ENCODE results near the gene DGKD. TPM values are rescaled to one million over a fixed set of nuclear protein-coding genes. Genes with fewer than 3 reads are reported as not detected.

Gene DGKD
- total and polyA plus RNA-seq, 9 of the 15 experiments (the other 6 are each of a cell fraction or from before 2014, with no cell fraction given) = 0.52 to 29.5 (median 10.6) TPM

DNA sequence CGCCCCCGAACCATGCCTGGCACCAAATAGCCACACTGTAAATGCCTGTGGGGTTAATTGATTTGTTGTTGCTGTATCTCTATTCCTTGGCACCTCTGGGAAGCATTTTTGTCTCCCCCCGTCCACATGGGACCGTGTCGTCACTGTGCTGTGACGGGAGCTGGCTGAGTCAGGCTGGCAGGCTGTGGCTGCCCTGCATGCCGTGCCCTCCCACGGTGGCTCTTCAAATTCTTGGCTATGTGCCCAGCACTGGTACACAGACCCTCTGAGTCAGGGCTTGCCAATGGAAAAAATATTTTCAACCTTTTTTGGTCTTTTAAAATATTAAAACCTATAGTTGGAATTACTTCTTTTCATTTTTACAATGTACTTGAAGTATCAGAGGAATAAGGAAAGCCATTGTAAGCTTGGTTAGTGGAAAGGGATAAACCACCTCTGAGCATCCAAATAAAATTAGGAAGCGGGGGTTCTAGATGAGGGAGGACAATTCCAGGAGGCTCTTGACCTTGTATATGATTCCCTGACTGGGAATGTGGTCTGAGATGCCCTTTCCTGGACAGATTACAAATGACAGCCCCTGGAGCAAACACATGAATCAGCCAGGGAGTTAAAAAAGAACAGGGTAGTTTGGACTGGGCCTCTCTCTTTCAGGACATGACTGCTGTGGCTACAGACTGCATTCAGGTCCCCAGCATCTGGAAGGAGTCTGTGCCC is 59.4 kb downstream of the DGKD start:
- 87% methylated on average over 6 of the region's 9 CpGs for WGBS (ENCODE audit: insufficient coverage, low coverage, missing lambda C conversion rate)
- in situ Hi-C loops (cut with MboI) = no loop called here
- Histone ChIP-seq H3K9me1 (ENCODE audit: control insufficient read depth, insufficient read depth, low read length) (no peaks in the 10 kb centered on the region), H3K79me2 (ENCODE audit: control insufficient read depth, insufficient read depth, low read length) (peaks cover 4% of the 10 kb centered on the region; the same call in 1 of the 3 replicates), H3K36me3 (ENCODE audit: control insufficient read depth, insufficient read depth, low read length) (0 out of 3 replicates have a peak, but pooled peaks cover 2% of the 10 kb centered on the region), H3K4me1 (replicated peaks in 1 of 2; ENCODE audit: control insufficient read depth in 2 of 2, insufficient read depth in 2 of 2, low read length in 2 of 2) (peaks cover 10 to 12% of the 10 kb centered on the region in 2 experiments; a peak in 3 of 5 replicates), H3K27me3 (ENCODE audit: control insufficient read depth in 2 of 2, insufficient read depth in 2 of 2, low read length in 2 of 2) (no peaks in the 10 kb centered on the region), H3K4me3 (no peak overlapping the region), H3K27ac (ENCODE audit: extremely low read depth, low read depth, low read length) (no peak overlapping the region), H3K4me2 (ENCODE audit: insufficient read depth, low read length) (no peak overlapping the region), H3K9ac (ENCODE audit: insufficient read depth in 1 of 2, low read depth in 2 of 2, low read length in 2 of 2) (no peak overlapping the region; a peak in 1 of 4 replicates), H3K9me3 (replicated peaks; ENCODE audit: control insufficient read depth, insufficient read depth, low read depth, low read length) (peaks cover 2% of the 10 kb centered on the region; the same call in 1 of the 2 replicates), H4K20me1 (replicated peaks; ENCODE audit: control insufficient read depth, insufficient read depth, low read length) (no peaks in the 10 kb centered on the region), H2AFZ (ENCODE audit: low read depth, low read length) (no peak overlapping the region)
- intact Hi-C loops (cut with micrococcal nuclease) = no loop called here
- DNase-seq (ENCODE audit: extremely low read depth in 1 of 4, low spot score in 3 of 4) (no peak), ATAC-seq (no peak), FAIRE-seq (no peak)
- ChIA-PET POLR2A (no interaction called here), CTCF (ENCODE audit: low intra/inter-chr PET ratio) (no interaction called here)
- BruUV-seq (replicated peaks) = no TSS peak
- TF ChIP-seq, protein P1, sequence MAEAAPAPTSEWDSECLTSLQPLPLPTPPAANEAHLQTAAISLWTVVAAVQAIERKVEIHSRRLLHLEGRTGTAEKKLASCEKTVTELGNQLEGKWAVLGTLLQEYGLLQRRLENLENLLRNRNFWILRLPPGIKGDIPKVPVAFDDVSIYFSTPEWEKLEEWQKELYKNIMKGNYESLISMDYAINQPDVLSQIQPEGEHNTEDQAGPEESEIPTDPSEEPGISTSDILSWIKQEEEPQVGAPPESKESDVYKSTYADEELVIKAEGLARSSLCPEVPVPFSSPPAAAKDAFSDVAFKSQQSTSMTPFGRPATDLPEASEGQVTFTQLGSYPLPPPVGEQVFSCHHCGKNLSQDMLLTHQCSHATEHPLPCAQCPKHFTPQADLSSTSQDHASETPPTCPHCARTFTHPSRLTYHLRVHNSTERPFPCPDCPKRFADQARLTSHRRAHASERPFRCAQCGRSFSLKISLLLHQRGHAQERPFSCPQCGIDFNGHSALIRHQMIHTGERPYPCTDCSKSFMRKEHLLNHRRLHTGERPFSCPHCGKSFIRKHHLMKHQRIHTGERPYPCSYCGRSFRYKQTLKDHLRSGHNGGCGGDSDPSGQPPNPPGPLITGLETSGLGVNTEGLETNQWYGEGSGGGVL (CRISPR knock-in tag; IDR thresholded peaks at IDR 0.05) = no peak
- TF ChIP-seq CBFA2T3 (IDR thresholded peaks at IDR 0.05) = no peak
- no peak for TF ChIP-seq EP300 (IDR thresholded peaks at IDR 0.05; ENCODE audit: low read length)
- TF ChIP-seq GABPB1 (CRISPR knock-in tag; IDR thresholded peaks at IDR 0.05) = no peak
- no peak for TF ChIP-seq ZNF507 (tag; conservative IDR thresholded peaks at IDR 0.05)
- TF ChIP-seq BCOR (IDR thresholded peaks at IDR 0.05) = no peak
- no peak for TF ChIP-seq ILK (tag; IDR thresholded peaks at IDR 0.05; ENCODE audit: borderline replicate concordance, low read depth)
- TF ChIP-seq ZNF165 (CRISPR knock-in tag; IDR thresholded peaks at IDR 0.05; ENCODE audit: borderline replicate concordance) = no peak
- no peak for TF ChIP-seq HLTF (IDR thresholded peaks at IDR 0.05)
- TF ChIP-seq ID3 (CRISPR knock-in tag; IDR thresholded peaks at IDR 0.05) = no peak
- TF ChIP-seq ID3 (tag; IDR thresholded peaks at IDR 0.05) = no peak
- TF ChIP-seq ZNF212 (CRISPR knock-in tag; IDR thresholded peaks at IDR 0.05) = no peak
- TF ChIP-seq TCFL5 (CRISPR knock-in tag; conservative IDR thresholded peaks at IDR 0.05) = no peak
- no peak for TF ChIP-seq YY1 (IDR thresholded peaks at IDR 0.05; ENCODE audit: borderline replicate concordance in 1 of 3, control insufficient read depth in 1 of 3, extremely low read depth in 1 of 3, insufficient read depth in 3 of 3, insufficient read length in 1 of 3, insufficient replicate concordance in 2 of 3, low read depth in 1 of 3, low read length in 2 of 3)
- TF ChIP-seq, protein P2, sequence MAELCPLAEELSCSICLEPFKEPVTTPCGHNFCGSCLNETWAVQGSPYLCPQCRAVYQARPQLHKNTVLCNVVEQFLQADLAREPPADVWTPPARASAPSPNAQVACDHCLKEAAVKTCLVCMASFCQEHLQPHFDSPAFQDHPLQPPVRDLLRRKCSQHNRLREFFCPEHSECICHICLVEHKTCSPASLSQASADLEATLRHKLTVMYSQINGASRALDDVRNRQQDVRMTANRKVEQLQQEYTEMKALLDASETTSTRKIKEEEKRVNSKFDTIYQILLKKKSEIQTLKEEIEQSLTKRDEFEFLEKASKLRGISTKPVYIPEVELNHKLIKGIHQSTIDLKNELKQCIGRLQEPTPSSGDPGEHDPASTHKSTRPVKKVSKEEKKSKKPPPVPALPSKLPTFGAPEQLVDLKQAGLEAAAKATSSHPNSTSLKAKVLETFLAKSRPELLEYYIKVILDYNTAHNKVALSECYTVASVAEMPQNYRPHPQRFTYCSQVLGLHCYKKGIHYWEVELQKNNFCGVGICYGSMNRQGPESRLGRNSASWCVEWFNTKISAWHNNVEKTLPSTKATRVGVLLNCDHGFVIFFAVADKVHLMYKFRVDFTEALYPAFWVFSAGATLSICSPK (IDR thresholded peaks at IDR 0.05; ENCODE audit: borderline replicate concordance) = no peak
- no peak for TF ChIP-seq SPI1 (IDR thresholded peaks at IDR 0.05; ENCODE audit: borderline replicate concordance, low read depth, low read length)
- no peak for TF ChIP-seq ZNF740 (CRISPR knock-in tag; IDR thresholded peaks at IDR 0.05)
- TF ChIP-seq ZNF740 (tag; IDR thresholded peaks at IDR 0.05) = no peak
